Panc1 (cell line): ENCODE data around the gene AGR3. TPM values are rescaled to one million over a fixed set of nuclear protein-coding genes. Genes with fewer than 3 reads are reported as not detected.
A peak's percentile ranks its signal among the peaks of the same experiment; 100 is the strongest.

Experiments used
- ATAC-seq: fragments of 200-7000 bp; cut with Tn5 transposase; 2 replicates; pipeline ENCODE4 v1.9.1; 2020; ENCODE audit warnings: mild to moderate bottlenecking, moderate library complexity
- BruUV-seq: library from RNA; stranded (reverse); fragments of 400-500 nt; replicated peaks from 2 replicates; lab custom pipeline; 2021; lab: Mats Ljungman, UMichigan
- CTCF ChIA-PET: fragments of 300-600 bp; sonication (Branson Sonifier 250); formaldehyde crosslinking; loops from one replicate; lab custom pipeline; 2022; ENCODE audit warnings: antibody characterized with exemption; lab: Charles Lee
- POLR2A ChIA-PET: fragments of 300-600 bp; sonication (Branson Sonifier 250); formaldehyde crosslinking; loops from one replicate; lab custom pipeline; 2022; ENCODE audit warnings: antibody characterized with exemption; lab: Charles Lee
- DNase-seq: peaks from one replicate; pipeline ENCODE4 v3.0.0-alpha.2; 2010; ENCODE audit warnings: low read depth, low spot score
- H3K27ac ChIP-seq: 2 replicates; pipeline ENCODE4 v1.5.1; 2011; ENCODE audit warnings: mild to moderate bottlenecking, low read length, inconsistent platforms
- H3K27me3 ChIP-seq: fragments of 200-500 bp; sonication (Bioruptor generic); 2 replicates; pipeline ENCODE4 v1.6.0; 2014; ENCODE audit warnings: low read length, inconsistent platforms; ENCODE audit not compliant: control insufficient read depth, insufficient read depth
- H3K36me3 ChIP-seq: fragments of 200-500 bp; sonication (Bioruptor generic); 2 replicates; pipeline ENCODE4 v1.5.1; 2014; ENCODE audit warnings: inconsistent platforms, mild to moderate bottlenecking, low read length, moderate library complexity; ENCODE audit not compliant: control insufficient read depth, insufficient read depth
- H3K4me1 ChIP-seq: 2 replicates; pipeline ENCODE4 v1.5.1; 2011; ENCODE audit warnings: inconsistent platforms, mild to moderate bottlenecking, low read length, moderate library complexity; ENCODE audit not compliant: control insufficient read depth, insufficient read depth
- H3K4me3 ChIP-seq, 2 experiments: 2 replicates each; pipeline ENCODE4 v1.5.1; 2011 to 2012; ENCODE audit warnings: low read depth in 2 of 2, low read length in 2 of 2, mild to moderate bottlenecking in 2 of 2, inconsistent platforms in 1 of 2, moderate library complexity in 1 of 2
- H3K9me3 ChIP-seq: fragments of 200-500 bp; sonication (Bioruptor generic); 2 replicates; pipeline ENCODE4 v1.5.1; 2014; ENCODE audit warnings: low read depth, mild to moderate bottlenecking, inconsistent platforms, low read length, moderate library complexity; ENCODE audit not compliant: control insufficient read depth, insufficient read depth
- POLR2AphosphoS5 ChIP-seq: IDR thresholded peaks from 2 replicates; pipeline ENCODE4 v1.6.1; 2012; ENCODE audit warnings: mild to moderate bottlenecking, low read depth, low read length, moderate library complexity
- SIN3A ChIP-seq: IDR thresholded peaks from 2 replicates; pipeline ENCODE4 v1.6.1; 2012; ENCODE audit warnings: low read depth, mild to moderate bottlenecking, low read length, moderate library complexity, borderline replicate concordance; ENCODE audit not compliant: insufficient read depth
- TCF7L2 ChIP-seq: IDR thresholded peaks from 2 replicates; pipeline ENCODE4 v1.6.1; 2011; ENCODE audit warnings: mild to moderate bottlenecking, low read depth, low read length, inconsistent platforms
- in situ Hi-C: cut with HindIII; loops from 2 replicates; pipeline ENCODE4 v1.10.0; 2016; ENCODE audit warnings: low sequenced_read_pairs, low pct_unique_long_range_greater_than_20kb
- intact Hi-C: fragments of 100-400 bp; cut with micrococcal nuclease; formaldehyde crosslinking; loops from one replicate; pipeline ENCODE4 v1.10.0; 2022; ENCODE audit not compliant: unreplicated experiment
- total RNA-seq: library from RNA; stranded (reverse); gene quantifications from one replicate; pipeline ENCODE4 v1.2.1, GENCODE V29; 2021; ENCODE audit not compliant: unreplicated experiment
- TF ChIP-seq, protein P1 (sequence below), 2 experiments: IDR thresholded peaks; 2 replicates each; pipeline ENCODE4 v1.6.1; 2011 to 2012; ENCODE audit warnings: low read depth in 2 of 2, control low read depth in 1 of 2, low read length in 1 of 2, mild to moderate bottlenecking in 1 of 2, moderate library complexity in 1 of 2; ENCODE audit not compliant: insufficient read depth in 1 of 2
- TF ChIP-seq, protein P2 (sequence below): fragments of 450-650 bp; IDR thresholded peaks from 2 replicates; pipeline ENCODE4 v1.5.1; 2017; ENCODE audit warnings: mild to moderate bottlenecking

AGR3 gene
- total RNA-seq, 1 experiment from 2014 or later, result not detected

DNA sequence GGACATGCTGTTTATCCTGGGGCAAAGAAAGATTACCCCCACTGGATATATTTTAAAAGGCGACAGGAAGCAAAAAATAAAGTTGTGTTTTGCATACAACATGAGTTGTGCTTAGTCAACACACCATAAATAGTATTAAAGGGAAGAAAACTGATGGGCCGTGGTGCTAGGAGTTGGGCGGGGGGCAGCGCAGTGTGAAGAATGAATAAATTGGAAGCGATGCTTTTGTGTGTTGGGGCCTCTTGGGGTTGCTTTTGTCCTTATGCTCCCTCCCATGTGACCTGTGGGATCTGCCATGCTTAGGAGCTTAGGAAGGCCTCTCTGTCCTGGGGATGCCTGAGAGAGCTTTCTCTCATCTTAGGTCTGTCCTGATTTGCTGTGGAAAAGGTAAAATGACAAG is 35.0 kb upstream of the AGR3 start:
- CTCF ChIA-PET, result interaction anchor here (1.6 kb wide), 1 partner anchor 115 kb away, joined by 5 read pairs; no protein-coding TSS in a partner anchor
- no TSS peak for BruUV-seq
- in situ Hi-C loops (no loop called here), intact Hi-C loops (loop anchor here (1.0 kb wide), 1 partner anchor 114 kb away; no protein-coding TSS in a partner anchor)
- Histone ChIP-seq H3K27me3 (no peaks in the 10 kb centered on the region), H3K36me3 (no peaks in the 10 kb centered on the region), H3K9me3 (0 out of 2 replicates have a peak, but pooled peaks cover 4% of the 10 kb centered on the region), H3K4me3 (no peak overlapping the region), H3K27ac (peak overlapping the region; percentile 48; the same call in 1 of the 2 replicates), H3K4me1 (0 out of 2 replicates have a peak, but pooled peaks cover 4% of the 10 kb centered on the region)
- ATAC-seq (no peak), DNase-seq (no peak)
- TF ChIP-seq SIN3A, result no peak
- no peak for TF ChIP-seq TCF7L2
- TF ChIP-seq, protein P1, sequence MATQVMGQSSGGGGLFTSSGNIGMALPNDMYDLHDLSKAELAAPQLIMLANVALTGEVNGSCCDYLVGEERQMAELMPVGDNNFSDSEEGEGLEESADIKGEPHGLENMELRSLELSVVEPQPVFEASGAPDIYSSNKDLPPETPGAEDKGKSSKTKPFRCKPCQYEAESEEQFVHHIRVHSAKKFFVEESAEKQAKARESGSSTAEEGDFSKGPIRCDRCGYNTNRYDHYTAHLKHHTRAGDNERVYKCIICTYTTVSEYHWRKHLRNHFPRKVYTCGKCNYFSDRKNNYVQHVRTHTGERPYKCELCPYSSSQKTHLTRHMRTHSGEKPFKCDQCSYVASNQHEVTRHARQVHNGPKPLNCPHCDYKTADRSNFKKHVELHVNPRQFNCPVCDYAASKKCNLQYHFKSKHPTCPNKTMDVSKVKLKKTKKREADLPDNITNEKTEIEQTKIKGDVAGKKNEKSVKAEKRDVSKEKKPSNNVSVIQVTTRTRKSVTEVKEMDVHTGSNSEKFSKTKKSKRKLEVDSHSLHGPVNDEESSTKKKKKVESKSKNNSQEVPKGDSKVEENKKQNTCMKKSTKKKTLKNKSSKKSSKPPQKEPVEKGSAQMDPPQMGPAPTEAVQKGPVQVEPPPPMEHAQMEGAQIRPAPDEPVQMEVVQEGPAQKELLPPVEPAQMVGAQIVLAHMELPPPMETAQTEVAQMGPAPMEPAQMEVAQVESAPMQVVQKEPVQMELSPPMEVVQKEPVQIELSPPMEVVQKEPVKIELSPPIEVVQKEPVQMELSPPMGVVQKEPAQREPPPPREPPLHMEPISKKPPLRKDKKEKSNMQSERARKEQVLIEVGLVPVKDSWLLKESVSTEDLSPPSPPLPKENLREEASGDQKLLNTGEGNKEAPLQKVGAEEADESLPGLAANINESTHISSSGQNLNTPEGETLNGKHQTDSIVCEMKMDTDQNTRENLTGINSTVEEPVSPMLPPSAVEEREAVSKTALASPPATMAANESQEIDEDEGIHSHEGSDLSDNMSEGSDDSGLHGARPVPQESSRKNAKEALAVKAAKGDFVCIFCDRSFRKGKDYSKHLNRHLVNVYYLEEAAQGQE (IDR thresholded peaks at IDR 0.05; ENCODE audit: insufficient read depth in 1 of 2, low read depth in 2 of 2, low read length in 1 of 2), result no peak
- TF ChIP-seq POLR2AphosphoS5, result no peak
- TF ChIP-seq, protein P2, sequence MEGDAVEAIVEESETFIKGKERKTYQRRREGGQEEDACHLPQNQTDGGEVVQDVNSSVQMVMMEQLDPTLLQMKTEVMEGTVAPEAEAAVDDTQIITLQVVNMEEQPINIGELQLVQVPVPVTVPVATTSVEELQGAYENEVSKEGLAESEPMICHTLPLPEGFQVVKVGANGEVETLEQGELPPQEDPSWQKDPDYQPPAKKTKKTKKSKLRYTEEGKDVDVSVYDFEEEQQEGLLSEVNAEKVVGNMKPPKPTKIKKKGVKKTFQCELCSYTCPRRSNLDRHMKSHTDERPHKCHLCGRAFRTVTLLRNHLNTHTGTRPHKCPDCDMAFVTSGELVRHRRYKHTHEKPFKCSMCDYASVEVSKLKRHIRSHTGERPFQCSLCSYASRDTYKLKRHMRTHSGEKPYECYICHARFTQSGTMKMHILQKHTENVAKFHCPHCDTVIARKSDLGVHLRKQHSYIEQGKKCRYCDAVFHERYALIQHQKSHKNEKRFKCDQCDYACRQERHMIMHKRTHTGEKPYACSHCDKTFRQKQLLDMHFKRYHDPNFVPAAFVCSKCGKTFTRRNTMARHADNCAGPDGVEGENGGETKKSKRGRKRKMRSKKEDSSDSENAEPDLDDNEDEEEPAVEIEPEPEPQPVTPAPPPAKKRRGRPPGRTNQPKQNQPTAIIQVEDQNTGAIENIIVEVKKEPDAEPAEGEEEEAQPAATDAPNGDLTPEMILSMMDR, result no peak
- POLR2A ChIA-PET, result no interaction called here

DNA sequence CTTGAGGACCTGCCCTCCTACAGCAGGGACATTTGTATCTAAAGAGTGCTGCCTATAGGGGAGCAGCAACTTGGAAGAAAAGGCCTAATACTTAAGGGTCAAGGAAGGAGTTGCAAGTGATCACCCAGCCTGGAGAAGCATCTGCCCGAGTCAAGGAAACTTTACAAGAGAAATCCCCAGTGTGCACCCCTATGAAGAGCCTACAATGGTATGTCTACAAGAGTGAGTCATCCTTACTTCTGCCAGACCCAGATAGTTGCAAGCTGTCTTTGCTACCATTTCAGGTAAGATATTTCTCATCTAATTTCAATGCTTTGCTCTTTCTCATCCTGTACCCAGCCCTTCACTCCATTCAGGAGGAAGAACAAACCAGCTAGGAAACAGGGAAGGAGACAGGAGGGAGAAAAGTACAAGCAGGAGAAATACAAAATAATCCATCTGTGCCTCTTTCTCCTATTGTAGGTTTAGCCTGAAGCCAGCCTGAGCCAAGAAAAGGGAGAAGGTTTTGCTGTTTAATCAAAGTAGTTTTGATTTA is 34.4 kb upstream of the AGR3 start:
- POLR2A ChIA-PET, result no interaction called here
- Histone ChIP-seq H3K36me3 (no peaks in the 10 kb centered on the region), H3K4me1 (0 out of 2 replicates have a peak, but pooled peaks cover 4% of the 10 kb centered on the region), H3K27me3 (no peaks in the 10 kb centered on the region), H3K27ac (peak overlapping the region; percentile 48; the same call in 1 of the 2 replicates), H3K4me3 (no peak overlapping the region), H3K9me3 (0 out of 2 replicates have a peak, but pooled peaks cover 4% of the 10 kb centered on the region)
- no TSS peak for BruUV-seq
- in situ Hi-C loops (no loop called here), intact Hi-C loops (loop anchor here (1.0 kb wide), 1 partner anchor 114 kb away; no protein-coding TSS in a partner anchor)
- peak; percentile 53; the same call in 1 of the 2 replicates for ATAC-seq
- CTCF ChIA-PET, result interaction anchor here (1.6 kb wide), 1 partner anchor 115 kb away, joined by 5 read pairs; no protein-coding TSS in a partner anchor
- DNase-seq, result no peak
- no peak for TF ChIP-seq POLR2AphosphoS5
- TF ChIP-seq SIN3A, result no peak
- TF ChIP-seq, protein P2, result no peak
- TF ChIP-seq TCF7L2, result no peak
